Measurements from ENCODE around the gene PRIM2.

DNA sequence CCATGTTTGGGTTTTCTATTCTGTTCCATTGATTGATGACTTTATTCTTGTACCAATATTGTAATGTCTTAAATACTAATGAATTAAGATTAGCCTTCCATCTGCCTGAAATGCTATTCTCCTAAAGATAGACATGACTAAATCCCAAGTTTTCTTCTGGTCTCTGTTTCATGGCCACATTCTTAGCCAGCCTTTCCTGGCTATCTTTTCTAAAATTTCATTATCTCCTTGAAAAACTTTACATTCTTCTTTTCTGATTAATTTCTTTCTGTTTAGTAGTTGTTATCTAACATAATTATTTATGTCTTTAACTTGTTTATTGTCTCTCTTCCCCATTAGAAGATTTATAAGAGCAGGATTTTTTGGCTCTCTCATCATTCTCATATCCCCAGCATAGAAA, 4.4 kb upstream of the PRIM2 start:
- TF ChIP-seq, protein P1, sequence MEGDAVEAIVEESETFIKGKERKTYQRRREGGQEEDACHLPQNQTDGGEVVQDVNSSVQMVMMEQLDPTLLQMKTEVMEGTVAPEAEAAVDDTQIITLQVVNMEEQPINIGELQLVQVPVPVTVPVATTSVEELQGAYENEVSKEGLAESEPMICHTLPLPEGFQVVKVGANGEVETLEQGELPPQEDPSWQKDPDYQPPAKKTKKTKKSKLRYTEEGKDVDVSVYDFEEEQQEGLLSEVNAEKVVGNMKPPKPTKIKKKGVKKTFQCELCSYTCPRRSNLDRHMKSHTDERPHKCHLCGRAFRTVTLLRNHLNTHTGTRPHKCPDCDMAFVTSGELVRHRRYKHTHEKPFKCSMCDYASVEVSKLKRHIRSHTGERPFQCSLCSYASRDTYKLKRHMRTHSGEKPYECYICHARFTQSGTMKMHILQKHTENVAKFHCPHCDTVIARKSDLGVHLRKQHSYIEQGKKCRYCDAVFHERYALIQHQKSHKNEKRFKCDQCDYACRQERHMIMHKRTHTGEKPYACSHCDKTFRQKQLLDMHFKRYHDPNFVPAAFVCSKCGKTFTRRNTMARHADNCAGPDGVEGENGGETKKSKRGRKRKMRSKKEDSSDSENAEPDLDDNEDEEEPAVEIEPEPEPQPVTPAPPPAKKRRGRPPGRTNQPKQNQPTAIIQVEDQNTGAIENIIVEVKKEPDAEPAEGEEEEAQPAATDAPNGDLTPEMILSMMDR (IDR thresholded peaks at IDR 0.05; ENCODE audit: low read depth, low read length): no peak
- no peak for TF ChIP-seq POLR2A (IDR thresholded peaks at IDR 0.05; ENCODE audit: extremely low read depth, insufficient read length)
- TF ChIP-seq MAX (IDR thresholded peaks at IDR 0.05; ENCODE audit: low read depth, low read length): no peak

Data from NB4 (cell line).